ENCODE measurements around the gene DDRGK1. TPM values are rescaled to one million over a fixed set of nuclear protein-coding genes. Genes with fewer than 3 reads are reported as not detected.

DDRGK1 gene
- total and polyA plus RNA-seq, 2 of the 4 experiments (the other 2 are of a cell fraction) = 12.2 to 29.6 TPM

DNA sequence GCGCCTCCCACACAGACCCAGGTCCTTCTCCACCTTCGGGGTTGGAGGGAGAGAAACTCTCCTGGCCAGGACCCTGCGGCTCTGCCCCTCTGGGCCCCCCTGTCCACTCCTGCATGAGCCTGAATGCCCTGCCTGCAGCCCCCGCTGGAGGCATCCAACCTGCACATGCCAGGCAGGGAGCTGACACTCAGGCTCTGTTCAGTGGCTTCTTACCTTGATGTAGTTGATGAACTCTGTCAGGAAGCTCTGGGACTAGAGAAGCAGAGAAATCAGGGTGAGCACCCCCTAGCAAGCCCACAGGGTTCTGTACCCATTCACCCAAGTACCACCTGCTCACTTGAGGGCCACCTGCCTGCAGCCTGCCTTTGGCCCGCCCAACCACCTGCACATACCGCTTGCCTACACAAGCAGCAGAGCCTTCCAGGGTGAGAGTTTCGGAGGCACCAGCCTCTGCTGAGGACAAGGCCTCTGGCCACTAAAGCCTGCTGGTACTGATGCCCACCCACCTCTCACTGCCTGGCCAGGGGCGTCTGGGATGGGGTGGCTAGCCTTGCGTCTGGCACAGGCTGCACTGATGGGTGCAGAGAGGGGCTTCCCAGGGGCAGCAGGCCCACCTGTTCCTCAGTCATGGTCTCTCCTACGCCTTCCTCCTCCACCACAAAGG is 9.7 kb downstream of the DDRGK1 start:
- dilution Hi-C loops (cut with HindIII; ENCODE audit: low sequenced_read_pairs, unreplicated experiment) (no loop called here), intact Hi-C loops (cut with micrococcal nuclease) (no loop called here), in situ Hi-C loops (cut with MboI; ENCODE audit: low sequenced_read_pairs) (no loop called here)
- Histone ChIP-seq H3K56ac (ENCODE audit: extremely low read depth, insufficient read depth, low read length) (no peak overlapping the region), H2AFZ (replicated peaks; ENCODE audit: low read length, poor library complexity) (no peak overlapping the region), H3K27me3 (ENCODE audit: control insufficient read depth, insufficient read depth, low read length) (no peaks in the 10 kb centered on the region), H3K4me2 (ENCODE audit: low read depth, low read length) (no peak overlapping the region), H4K91ac (ENCODE audit: insufficient read depth, low read depth, low read length) (no peak overlapping the region), H2AK9ac (replicated peaks; ENCODE audit: low read depth, low read length, poor library complexity) (no peak overlapping the region), H2BK5ac (ENCODE audit: low read depth, low read length, poor library complexity, severe bottlenecking) (no peak overlapping the region), H3K14ac (replicated peaks; ENCODE audit: low read depth, low read length) (no peak overlapping the region), H3K36me3 (ENCODE audit: control insufficient read depth, insufficient read depth, low read length) (peaks cover 68% of the 10 kb centered on the region), H3K4me1 (ENCODE audit: control insufficient read depth, insufficient read depth, low read length) (no peaks in the 10 kb centered on the region), H2BK15ac (ENCODE audit: low read depth, low read length) (no peak overlapping the region), H2BK120ac (ENCODE audit: low read depth, low read length) (no peak overlapping the region), H3K23ac (ENCODE audit: low read depth, low read length) (no peak overlapping the region), H3K9me3 (ENCODE audit: control insufficient read depth, insufficient read depth, low read length) (no peaks in the 10 kb centered on the region), H3K9me1 (ENCODE audit: insufficient read depth, low read length) (no peaks in the 10 kb centered on the region), H3K27ac (ENCODE audit: insufficient read depth, low read length) (no peak overlapping the region), H3K79me1 (ENCODE audit: low read depth in 1 of 2, low read length in 2 of 2) (no peaks in the 10 kb centered on the region), H2AK5ac (ENCODE audit: low read depth, low read length) (no peak overlapping the region), H2BK20ac (ENCODE audit: low read depth, low read length) (no peak overlapping the region), H3K4ac (ENCODE audit: low read depth, low read length) (no peak overlapping the region), H4K20me1 (ENCODE audit: insufficient read depth, low read length) (no peaks in the 10 kb centered on the region), H3K4me3 (ENCODE audit: insufficient read depth, low read depth, low read length) (no peak overlapping the region), H4K8ac (ENCODE audit: low read depth in 2 of 2, low read length in 2 of 2) (no peak overlapping the region), H3K9ac (ENCODE audit: low read depth, low read length) (no peak overlapping the region), H4K5ac (ENCODE audit: low read depth, low read length) (no peak overlapping the region), H3K18ac (ENCODE audit: low read depth, low read length) (no peak overlapping the region)
- POLR2A ChIA-PET (ENCODE audit: unreplicated experiment) = no interaction called here
- CTCF ChIA-PET = no interaction called here
- WGBS, 2 experiments (ENCODE audit: extremely low coverage in 2 of 2, insufficient read length in 1 of 2) = 100% methylated on average over 2 of the region's 10 CpGs; no CpG with 5 or more reads in 1 of the 2 experiments
- TF ChIP-seq MAFK (IDR thresholded peaks at IDR 0.05; ENCODE audit: low read depth, low read length) = no peak
- BruUV-seq (replicated peaks) = no TSS peak
- no peak for ATAC-seq (ENCODE audit: low read depth)
- DNase-seq = no peak

Data from IMR-90 (cell line).